Heart left ventricle (tissue), 13 donors: ENCODE measurements around the gene STXBP2.

Source experiments
- POLR2A ChIP-seq, 2 donors: fragments of 450-650 bp; IDR thresholded peaks; one replicate each; pipeline ENCODE4 v1.6.1; 2017; ENCODE audit warnings: antibody characterized with exemption in 2 of 2, mild to moderate bottlenecking in 2 of 2, moderate library complexity in 2 of 2
- TF ChIP-seq, protein P1 (sequence below), 12 donors: fragments of 200-600 bp; sonication (generic) in 4 of 12; IDR thresholded peaks; one replicate each; pipeline versions ENCODE4 v1.5.0 to v1.8.0; 2018 to 2022; ENCODE audit warnings: antibody characterized with exemption in 12 of 12, mild to moderate bottlenecking in 5 of 12
- donor health status: ischemic (EF 13 %, LVEDD 7.1; RV severe dilation, severe dysfunction).
- donor health status: DM: no; HTN: yes; CAD: no.
- donor health status: DM: no; HTN: no; CAD: no.
- donor health status: ischemic (EF 25% LVEDD 6.9; RV normal size, moderate dysfunction).
- donor health status: ischemic (EF 25% LVEDD 5.7; RV mildly dilated, moderate dysfunction).
- donor health status: ischemic (EF 35%, LVEDD 5.7; RV mildly dilated, moderate dysfunction).
- donor health status: nonischemic (EF 11% LVEDD 7.7; RV severe dilation, severe dysfunction).
- donor health status: DM: yes; HTN: yes; CAD: no.
- donor health status: PGD.
- donor health status: ischemic (EF 29% LVEDD 5.4; RV normal size, mild dysfunction).
- donor health status: nonischemic (EF 23%, LVEDD 6.1; RV moderate dilation, normal function).

DNA sequence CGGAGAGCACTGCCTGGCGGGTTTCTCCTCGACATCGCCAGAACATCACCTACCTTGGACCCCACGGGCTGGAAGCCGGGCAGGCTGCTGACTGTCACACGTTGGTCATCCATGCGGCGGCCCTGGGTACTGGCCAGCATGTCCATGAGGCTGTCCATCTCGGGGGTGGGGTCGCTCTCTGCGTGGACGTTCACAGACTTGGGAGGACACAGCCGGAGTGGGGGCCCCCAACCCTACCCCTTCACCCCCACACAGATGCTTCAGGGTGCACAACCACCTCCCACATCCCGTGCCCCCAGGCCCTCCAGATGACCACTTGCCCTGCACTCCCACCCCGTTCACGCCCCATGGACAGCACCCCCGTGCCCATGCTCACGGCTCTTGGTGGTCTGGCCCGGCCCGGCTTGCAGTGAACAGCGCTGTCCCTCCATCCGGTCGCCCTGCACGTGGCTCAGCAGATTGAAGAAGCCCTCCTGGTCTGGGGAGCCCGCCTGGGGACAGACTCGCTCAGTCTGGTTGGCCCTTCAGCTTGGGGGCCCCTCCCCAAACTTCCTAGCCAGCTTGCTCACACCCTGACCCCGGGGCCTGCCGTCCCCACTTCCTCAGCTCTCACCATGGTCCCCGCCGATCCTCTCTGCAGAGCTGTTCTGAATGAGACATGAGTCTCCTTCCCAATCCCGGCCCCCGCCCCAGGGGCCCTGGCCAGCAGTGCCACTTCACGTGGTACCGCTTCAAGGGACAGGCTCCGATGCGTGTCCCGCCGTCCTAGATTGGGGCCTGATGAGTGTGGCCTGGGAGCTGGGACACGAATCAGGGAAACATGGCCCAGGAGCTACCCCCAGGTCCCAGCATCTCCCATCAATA, 4.3 kb upstream of the STXBP2 start:
- TF ChIP-seq, protein P1, sequence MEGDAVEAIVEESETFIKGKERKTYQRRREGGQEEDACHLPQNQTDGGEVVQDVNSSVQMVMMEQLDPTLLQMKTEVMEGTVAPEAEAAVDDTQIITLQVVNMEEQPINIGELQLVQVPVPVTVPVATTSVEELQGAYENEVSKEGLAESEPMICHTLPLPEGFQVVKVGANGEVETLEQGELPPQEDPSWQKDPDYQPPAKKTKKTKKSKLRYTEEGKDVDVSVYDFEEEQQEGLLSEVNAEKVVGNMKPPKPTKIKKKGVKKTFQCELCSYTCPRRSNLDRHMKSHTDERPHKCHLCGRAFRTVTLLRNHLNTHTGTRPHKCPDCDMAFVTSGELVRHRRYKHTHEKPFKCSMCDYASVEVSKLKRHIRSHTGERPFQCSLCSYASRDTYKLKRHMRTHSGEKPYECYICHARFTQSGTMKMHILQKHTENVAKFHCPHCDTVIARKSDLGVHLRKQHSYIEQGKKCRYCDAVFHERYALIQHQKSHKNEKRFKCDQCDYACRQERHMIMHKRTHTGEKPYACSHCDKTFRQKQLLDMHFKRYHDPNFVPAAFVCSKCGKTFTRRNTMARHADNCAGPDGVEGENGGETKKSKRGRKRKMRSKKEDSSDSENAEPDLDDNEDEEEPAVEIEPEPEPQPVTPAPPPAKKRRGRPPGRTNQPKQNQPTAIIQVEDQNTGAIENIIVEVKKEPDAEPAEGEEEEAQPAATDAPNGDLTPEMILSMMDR (IDR thresholded peaks at IDR 0.05) = no peak
- TF ChIP-seq POLR2A (IDR thresholded peaks at IDR 0.05) = no peak
